ENCODE measurements around the gene FKBP5.

FKBP5 gene

GRCh38 chr6:35610830-35611229, 77.9 kb downstream of the FKBP5 start:
- H3K4me2 ChIP-seq (ENCODE audit: insufficient read depth, low read length) = no peak overlapping the region
- no peaks in the 10 kb centered on the region for H3K9me3 ChIP-seq (ENCODE audit: insufficient read depth, low read length, severe bottlenecking)
- no peak for ATAC-seq (ENCODE audit: insufficient read depth, low read depth)
- TF ChIP-seq, protein P1, sequence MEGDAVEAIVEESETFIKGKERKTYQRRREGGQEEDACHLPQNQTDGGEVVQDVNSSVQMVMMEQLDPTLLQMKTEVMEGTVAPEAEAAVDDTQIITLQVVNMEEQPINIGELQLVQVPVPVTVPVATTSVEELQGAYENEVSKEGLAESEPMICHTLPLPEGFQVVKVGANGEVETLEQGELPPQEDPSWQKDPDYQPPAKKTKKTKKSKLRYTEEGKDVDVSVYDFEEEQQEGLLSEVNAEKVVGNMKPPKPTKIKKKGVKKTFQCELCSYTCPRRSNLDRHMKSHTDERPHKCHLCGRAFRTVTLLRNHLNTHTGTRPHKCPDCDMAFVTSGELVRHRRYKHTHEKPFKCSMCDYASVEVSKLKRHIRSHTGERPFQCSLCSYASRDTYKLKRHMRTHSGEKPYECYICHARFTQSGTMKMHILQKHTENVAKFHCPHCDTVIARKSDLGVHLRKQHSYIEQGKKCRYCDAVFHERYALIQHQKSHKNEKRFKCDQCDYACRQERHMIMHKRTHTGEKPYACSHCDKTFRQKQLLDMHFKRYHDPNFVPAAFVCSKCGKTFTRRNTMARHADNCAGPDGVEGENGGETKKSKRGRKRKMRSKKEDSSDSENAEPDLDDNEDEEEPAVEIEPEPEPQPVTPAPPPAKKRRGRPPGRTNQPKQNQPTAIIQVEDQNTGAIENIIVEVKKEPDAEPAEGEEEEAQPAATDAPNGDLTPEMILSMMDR (IDR thresholded peaks at IDR 0.05; ENCODE audit: borderline replicate concordance, extremely low read depth, low read length, poor library complexity, severe bottlenecking) = no peak
- TF ChIP-seq EZH2 (IDR thresholded peaks at IDR 0.05; ENCODE audit: borderline replicate concordance, low read depth, low read length, severe bottlenecking) = no peak
- no peak overlapping the region for H2AFZ ChIP-seq (ENCODE audit: low read depth, low read length)
- no peak overlapping the region for H3K4me3 ChIP-seq (ENCODE audit: low read depth in 1 of 2, low read length in 2 of 2)
- H3K27me3 ChIP-seq (ENCODE audit: insufficient read depth, low read length, poor library complexity) = peaks cover 25% of the 10 kb centered on the region
- no peak overlapping the region for H3K27ac ChIP-seq (ENCODE audit: low read length)
- H3K36me3 ChIP-seq (ENCODE audit: insufficient read depth, low read length) = no peaks in the 10 kb centered on the region
- 0 out of 2 replicates have a peak, but pooled peaks cover 3% of the 10 kb centered on the region for H4K20me1 ChIP-seq (ENCODE audit: insufficient read depth, low read length)
- no peaks in the 10 kb centered on the region for H3K4me1 ChIP-seq (ENCODE audit: insufficient read depth, low read length)
- H3K79me2 ChIP-seq (ENCODE audit: insufficient read depth, low read length) = no peaks in the 10 kb centered on the region
- no peak for DNase-seq
- H3K9ac ChIP-seq (ENCODE audit: low read depth, low read length) = no peak overlapping the region

DNA sequence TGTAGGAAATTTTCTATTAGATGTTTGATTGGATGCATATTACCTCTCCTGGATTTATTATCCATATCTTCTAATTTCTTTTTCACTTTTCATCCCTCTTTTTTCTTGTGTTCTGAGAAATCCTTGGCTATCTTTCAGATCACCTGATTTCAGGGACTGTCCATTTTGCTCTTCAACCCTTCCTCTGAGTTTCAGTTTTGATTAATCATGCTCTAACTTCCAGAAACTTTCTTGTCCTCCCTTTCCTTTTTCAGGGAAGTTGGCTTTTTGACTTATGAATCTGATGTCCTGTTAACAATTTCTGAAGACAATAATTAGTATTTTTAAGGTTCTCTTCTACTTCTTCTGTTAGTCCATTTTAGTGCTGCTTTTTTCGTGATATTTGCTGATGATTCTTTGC, 79.1 kb downstream of the FKBP5 start:
- Histone ChIP-seq H3K9me3 (ENCODE audit: insufficient read depth, low read length, severe bottlenecking) (no peaks in the 10 kb centered on the region), H4K20me1 (ENCODE audit: insufficient read depth, low read length) (0 out of 2 replicates have a peak, but pooled peaks cover 3% of the 10 kb centered on the region), H3K36me3 (ENCODE audit: insufficient read depth, low read length) (no peaks in the 10 kb centered on the region), H3K27ac (ENCODE audit: low read length) (no peak overlapping the region), H3K9ac (ENCODE audit: low read depth, low read length) (no peak overlapping the region), H3K4me3 (ENCODE audit: low read depth in 1 of 2, low read length in 2 of 2) (no peak overlapping the region), H3K27me3 (ENCODE audit: insufficient read depth, low read length, poor library complexity) (peaks cover 25% of the 10 kb centered on the region), H2AFZ (ENCODE audit: low read depth, low read length) (no peak overlapping the region), H3K4me2 (ENCODE audit: insufficient read depth, low read length) (no peak overlapping the region), H3K4me1 (ENCODE audit: insufficient read depth, low read length) (no peaks in the 10 kb centered on the region), H3K79me2 (ENCODE audit: insufficient read depth, low read length) (no peaks in the 10 kb centered on the region)
- no peak for DNase-seq
- ATAC-seq (ENCODE audit: insufficient read depth, low read depth) = no peak
- TF ChIP-seq, protein P1 (IDR thresholded peaks at IDR 0.05; ENCODE audit: borderline replicate concordance, extremely low read depth, low read length, poor library complexity, severe bottlenecking) = no peak

GRCh38 chr6:35607517-35608233, 81.0 kb downstream of the FKBP5 start:
- peaks cover 18% of the 10 kb centered on the region for H3K27me3 ChIP-seq (ENCODE audit: insufficient read depth, low read length, poor library complexity)
- no peaks in the 10 kb centered on the region for H3K36me3 ChIP-seq (ENCODE audit: insufficient read depth, low read length)
- TF ChIP-seq, protein P1 (IDR thresholded peaks at IDR 0.05; ENCODE audit: borderline replicate concordance, extremely low read depth, low read length, poor library complexity, severe bottlenecking) = no peak
- no peak for TF ChIP-seq EZH2 (IDR thresholded peaks at IDR 0.05; ENCODE audit: borderline replicate concordance, low read depth, low read length, severe bottlenecking)
- ATAC-seq (ENCODE audit: insufficient read depth, low read depth) (no peak), DNase-seq (no peak)
- no peak overlapping the region for H3K27ac ChIP-seq (ENCODE audit: low read length)
- no peak overlapping the region for H3K4me3 ChIP-seq (ENCODE audit: low read depth in 1 of 2, low read length in 2 of 2)
- H3K79me2 ChIP-seq (ENCODE audit: insufficient read depth, low read length) = no peaks in the 10 kb centered on the region
- H3K9ac ChIP-seq (ENCODE audit: low read depth, low read length) = no peak overlapping the region
- H4K20me1 ChIP-seq (ENCODE audit: insufficient read depth, low read length) = 0 out of 2 replicates have a peak, but pooled peaks cover 3% of the 10 kb centered on the region
- no peak overlapping the region for H2AFZ ChIP-seq (ENCODE audit: low read depth, low read length)
- no peak overlapping the region for H3K4me2 ChIP-seq (ENCODE audit: insufficient read depth, low read length)
- no peaks in the 10 kb centered on the region for H3K9me3 ChIP-seq (ENCODE audit: insufficient read depth, low read length, severe bottlenecking)
- no peaks in the 10 kb centered on the region for H3K4me1 ChIP-seq (ENCODE audit: insufficient read depth, low read length)

All from DND-41 (cell line).